ENCODE results near the gene PPP6R3. TPM values are rescaled to one million over a fixed set of nuclear protein-coding genes. Genes with fewer than 3 reads are reported as not detected.

PPP6R3 gene
- total and polyA plus RNA-seq, 2 of the 13 experiments (the other 11 are each of a cell fraction or from before 2014, with no cell fraction given), result 41.2 to 83.4 TPM

- DNase-seq (ENCODE audit: low spot score) (no peak), ATAC-seq (no peak), FAIRE-seq (no peak)
- H4K20me1 ChIP-seq (ENCODE audit: insufficient read depth, low read length), result peaks cover 64% of the 10 kb centered on the region
- peaks cover 0 to 3% of the 10 kb centered on the region in 2 experiments; a peak in 2 of 5 replicates for H3K36me3 ChIP-seq (replicated peaks in 1 of 2; ENCODE audit: control insufficient read depth in 1 of 2, insufficient read depth in 2 of 2, low read length in 2 of 2)
- intact Hi-C loops (cut with micrococcal nuclease; ENCODE audit: unreplicated experiment) (no loop called here), in situ Hi-C loops (cut with HindIII; ENCODE audit: extremely low pct_ligation_motif_present, low pct_unique_long_range_greater_than_20kb) (no loop called here)
- ChIA-PET CTCF (ENCODE audit: low intra/inter-chr PET ratio, low total read pairs) (no interaction called here), POLR2A (no interaction called here)
- no peak overlapping the region for H3K4me3 ChIP-seq (replicated peaks in 1 of 3; ENCODE audit: insufficient read depth in 1 of 3, low read depth in 2 of 3, low read length in 3 of 3)
- H3K4me2 ChIP-seq (ENCODE audit: low read depth, low read length), result no peak overlapping the region
- WGBS (ENCODE audit: low lambda C conversion rate), result 91% methylated on average over 6 of the region's 6 CpGs
- no peaks in the 10 kb centered on the region for H3K27me3 ChIP-seq (ENCODE audit: control insufficient read depth in 1 of 2, insufficient read depth in 2 of 2, low read length in 2 of 2)
- H2AFZ ChIP-seq (ENCODE audit: low read length), result no peak overlapping the region
- H3K9me3 ChIP-seq (ENCODE audit: low read length), result no peaks in the 10 kb centered on the region
- H3K27ac ChIP-seq (ENCODE audit: extremely low read length, insufficient read depth, low read length), result no peak overlapping the region
- H3K79me2 ChIP-seq (ENCODE audit: insufficient read depth, low read length), result peaks cover 97% of the 10 kb centered on the region
- peaks cover 11% of the 10 kb centered on the region for H3K4me1 ChIP-seq (ENCODE audit: insufficient read depth, low read length)
- no TSS peak for BruUV-seq (replicated peaks)
- H3K9ac ChIP-seq (ENCODE audit: insufficient read depth, low read depth, low read length), result no peak overlapping the region
- no peak for TF ChIP-seq NR0B2 (CRISPR knock-in tag; IDR thresholded peaks at IDR 0.05)
- no peak for TF ChIP-seq PRDM15 (CRISPR knock-in tag; IDR thresholded peaks at IDR 0.05)
- no peak for TF ChIP-seq ZNF576 (CRISPR knock-in tag; IDR thresholded peaks at IDR 0.05)
- no peak for TF ChIP-seq ZNF543 (CRISPR knock-in tag; IDR thresholded peaks at IDR 0.05)
- no peak for TF ChIP-seq GZF1 (CRISPR knock-in tag; IDR thresholded peaks at IDR 0.05)
- TF ChIP-seq TSC22D2 (CRISPR knock-in tag; IDR thresholded peaks at IDR 0.05; ENCODE audit: borderline replicate concordance), result no peak
- TF ChIP-seq HNRNPH1 (optimal IDR thresholded peaks at IDR 0.05; ENCODE audit: low read depth, low read length), result no peak
- no peak for TF ChIP-seq ZNF615 (CRISPR knock-in tag; IDR thresholded peaks at IDR 0.05; ENCODE audit: borderline replicate concordance)
- TF ChIP-seq ZNF572 (CRISPR knock-in tag; IDR thresholded peaks at IDR 0.05), result no peak
- TF ChIP-seq U2AF2 (IDR thresholded peaks at IDR 0.05; ENCODE audit: low read depth, low read length), result no peak
These were observed 44.0 kb downstream of the PPP6R3 start for GRCh38 chr11:68504432-68505066.
